Peyer's patch (tissue), 4 donors: ENCODE data around the gene AGO3. TPM values are rescaled to one million over a fixed set of nuclear protein-coding genes. Genes with fewer than 3 reads are reported as not detected.

Source experiments
- DNase-seq, 3 donors: peaks; one replicate each; pipeline ENCODE4 v3.0.0-alpha.2; 2017 to 2019
- H3K27ac ChIP-seq, 4 donors: fragments of 200-600 bp; sonication (generic); one replicate each; pipeline ENCODE4 v1.5.1; 2016 to 2019
- H3K27me3 ChIP-seq, 2 donors: fragments of 200-600 bp; sonication (generic); one replicate each; pipeline ENCODE4 v1.5.1; 2019
- H3K36me3 ChIP-seq, 3 donors: fragments of 200-600 bp; sonication (generic); one replicate each; pipeline ENCODE4 v1.5.1; 2016 to 2019
- H3K4me1 ChIP-seq, 4 donors: fragments of 200-600 bp; sonication (generic); one replicate each; pipeline ENCODE4 v1.5.1; 2016 to 2019
- H3K4me3 ChIP-seq, 4 donors: fragments of 200-600 bp; sonication (generic); 1 replicate in 3 of 4; 2 replicates in 1 of 4; pipeline ENCODE4 v1.5.1; 2016 to 2019; ENCODE audit warnings: mild to moderate bottlenecking in 1 of 4
- H3K9me3 ChIP-seq, 4 donors: fragments of 200-600 bp; sonication (generic); one replicate each; pipeline ENCODE4 v1.5.1; 2016 to 2019; ENCODE audit warnings: mild to moderate bottlenecking in 1 of 4
- POLR2A ChIP-seq, 2 donors: fragments of 450-650 bp; IDR thresholded peaks; one replicate each; pipeline ENCODE4 v1.5.1; 2017; ENCODE audit warnings: antibody characterized with exemption in 2 of 2, mild to moderate bottlenecking in 2 of 2, moderate library complexity in 2 of 2
- total RNA-seq, 4 donors: library from RNA; depleted of rRNA; stranded (reverse); fragments of >200 nt; gene quantifications; one replicate each; pipeline ENCODE4 v1.1.0, GENCODE V29; 2016
- TF ChIP-seq, protein P1 (sequence below), 6 experiments: fragments of 450-650 bp in 4 of 6; fragments of 200-600 bp in 2 of 6; sonication (generic) in 1 of 6; IDR thresholded peaks; one replicate each; pipeline ENCODE4 v1.5.1; 2017 to 2019; ENCODE audit warnings: antibody characterized with exemption in 6 of 6, mild to moderate bottlenecking in 3 of 6, moderate library complexity in 1 of 6

AGO3 gene
- total RNA-seq, 4 donors from 2014 or later: 12.1 to 33.0 (median 18.6) TPM

DNA sequence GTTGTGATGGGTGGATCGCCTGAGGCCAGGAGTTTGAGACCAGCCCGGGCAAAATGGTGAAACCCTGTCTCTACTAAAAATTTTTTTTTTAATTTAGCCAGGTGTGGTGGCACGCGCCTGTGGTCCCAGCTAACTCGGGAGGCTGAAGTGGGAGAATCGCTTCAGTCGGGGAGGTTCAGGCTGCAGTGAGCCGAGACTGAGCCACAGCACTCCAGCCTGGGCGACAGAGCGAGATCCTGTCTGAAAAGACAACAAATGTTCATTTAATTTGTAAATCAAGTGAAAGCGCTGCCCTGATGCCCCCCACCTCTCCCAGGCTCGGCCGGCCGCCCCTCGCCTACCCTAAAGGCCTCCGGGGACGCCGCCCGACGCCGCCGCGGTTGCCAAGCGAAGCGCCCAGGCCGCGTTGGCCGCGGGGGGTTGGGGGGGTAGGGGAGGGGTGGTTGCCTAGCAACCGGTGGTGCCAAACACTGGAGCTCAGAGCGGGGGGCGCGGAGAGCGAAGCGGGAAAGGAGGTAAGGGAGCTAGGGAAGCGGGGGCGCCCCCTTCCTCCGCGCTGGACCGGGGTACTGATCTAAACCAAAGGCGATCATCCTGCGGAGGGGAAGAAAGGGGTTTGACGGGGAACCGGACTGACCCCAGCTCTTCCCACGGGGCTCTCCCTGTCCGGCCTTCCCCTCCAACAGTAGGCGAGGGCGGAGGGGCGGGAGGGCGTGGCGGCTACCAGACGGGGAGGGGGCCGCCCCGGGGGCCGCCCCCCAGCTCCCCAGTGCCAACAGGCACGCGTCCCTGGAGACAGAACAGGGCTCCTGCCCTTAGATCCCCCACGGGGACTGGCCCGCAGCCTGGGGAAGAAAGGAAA, 153.0 kb downstream of the AGO3 start, which contains the start of gene TEKT2:
Gene TEKT2 (plus strand): TSS at position 460 of the 862 bp plus-strand sequence. CDS start 828 bp downstream, outside the sequence.
- Histone ChIP-seq H3K27ac (no peak within 1 kb of the TSS), H3K4me1 (peaks cover 0 to 16% (median 9%) of the 10 kb centered on the region in 4 donors), H3K9me3 (no peaks in the 10 kb centered on the region), H3K36me3 (no peaks in the 10 kb centered on the region), H3K27me3 (no peaks in the 10 kb centered on the region), H3K4me3 (peak within 1 kb of the TSS; percentile 14 to 47 (median 37))
- peak in 2 of 3 donors; percentile 15 to 51 for DNase-seq
- no peak for TF ChIP-seq POLR2A (IDR thresholded peaks at IDR 0.05)
- TF ChIP-seq, protein P1, sequence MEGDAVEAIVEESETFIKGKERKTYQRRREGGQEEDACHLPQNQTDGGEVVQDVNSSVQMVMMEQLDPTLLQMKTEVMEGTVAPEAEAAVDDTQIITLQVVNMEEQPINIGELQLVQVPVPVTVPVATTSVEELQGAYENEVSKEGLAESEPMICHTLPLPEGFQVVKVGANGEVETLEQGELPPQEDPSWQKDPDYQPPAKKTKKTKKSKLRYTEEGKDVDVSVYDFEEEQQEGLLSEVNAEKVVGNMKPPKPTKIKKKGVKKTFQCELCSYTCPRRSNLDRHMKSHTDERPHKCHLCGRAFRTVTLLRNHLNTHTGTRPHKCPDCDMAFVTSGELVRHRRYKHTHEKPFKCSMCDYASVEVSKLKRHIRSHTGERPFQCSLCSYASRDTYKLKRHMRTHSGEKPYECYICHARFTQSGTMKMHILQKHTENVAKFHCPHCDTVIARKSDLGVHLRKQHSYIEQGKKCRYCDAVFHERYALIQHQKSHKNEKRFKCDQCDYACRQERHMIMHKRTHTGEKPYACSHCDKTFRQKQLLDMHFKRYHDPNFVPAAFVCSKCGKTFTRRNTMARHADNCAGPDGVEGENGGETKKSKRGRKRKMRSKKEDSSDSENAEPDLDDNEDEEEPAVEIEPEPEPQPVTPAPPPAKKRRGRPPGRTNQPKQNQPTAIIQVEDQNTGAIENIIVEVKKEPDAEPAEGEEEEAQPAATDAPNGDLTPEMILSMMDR (IDR thresholded peaks at IDR 0.05): no peak

DNA sequence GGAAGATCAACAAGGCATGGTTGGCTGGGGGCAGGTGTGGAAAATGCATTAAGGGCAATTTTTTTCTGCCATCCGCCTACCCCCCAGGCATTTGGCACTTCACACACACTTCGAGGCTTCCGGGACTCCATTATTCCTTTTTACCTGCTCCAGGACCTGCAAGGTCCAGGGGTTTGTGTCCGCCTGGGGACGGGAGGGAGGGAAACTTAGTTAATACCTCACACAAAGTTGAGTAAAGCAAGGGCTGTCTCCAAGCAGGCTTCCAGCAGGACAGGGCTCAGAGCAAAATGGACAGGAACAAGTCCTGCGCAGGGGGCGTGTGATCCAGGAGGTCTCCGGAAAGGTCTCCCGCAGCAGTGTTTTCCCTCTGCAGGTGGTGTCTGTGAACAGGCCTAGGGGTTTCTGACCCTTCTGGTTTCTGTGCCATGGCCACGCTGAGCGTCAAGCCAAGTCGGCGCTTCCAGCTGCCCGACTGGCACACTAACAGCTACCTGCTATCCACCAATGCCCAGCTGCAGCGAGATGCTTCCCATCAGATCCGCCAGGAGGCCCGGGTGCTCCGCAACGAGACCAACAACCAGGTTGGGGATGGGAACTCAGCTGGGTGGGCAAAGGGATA, 153.7 kb downstream of the AGO3 start:
- H3K4me3 ChIP-seq: peak overlapping the region in 3 of 4 donors; percentile 14 to 47 (median 47)
- TF ChIP-seq, protein P1 (IDR thresholded peaks at IDR 0.05): no peak
- no peak for TF ChIP-seq POLR2A (IDR thresholded peaks at IDR 0.05)
- H3K27ac ChIP-seq: no peak overlapping the region
- no peaks in the 10 kb centered on the region for H3K27me3 ChIP-seq
- no peaks in the 10 kb centered on the region for H3K36me3 ChIP-seq
- H3K4me1 ChIP-seq: peaks cover 0 to 20% (median 12%) of the 10 kb centered on the region in 4 donors
- H3K9me3 ChIP-seq: no peaks in the 10 kb centered on the region
- DNase-seq: peak in 1 of 3 donors; percentile 9

DNA sequence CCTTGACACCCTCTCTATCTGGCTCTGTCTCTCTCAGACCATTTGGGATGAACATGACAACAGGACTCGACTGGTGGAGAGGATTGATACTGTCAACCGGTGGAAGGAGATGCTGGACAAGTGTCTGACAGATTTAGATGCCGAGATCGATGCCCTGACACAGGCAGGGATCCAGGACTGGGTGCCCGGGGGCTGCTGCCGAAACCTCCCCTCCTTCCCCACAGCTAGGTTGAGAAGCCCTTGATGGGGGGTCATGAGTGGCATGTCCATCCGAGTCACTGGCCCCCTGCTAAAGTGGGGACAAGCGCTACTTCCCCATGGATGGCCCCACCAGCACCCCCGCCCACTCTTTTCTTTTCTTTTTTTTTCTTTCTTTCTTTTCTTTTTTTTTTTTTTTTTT, 154.2 kb downstream of the AGO3 start:
- H3K27ac ChIP-seq: no peak overlapping the region
- no peak overlapping the region for H3K4me3 ChIP-seq

DNA sequence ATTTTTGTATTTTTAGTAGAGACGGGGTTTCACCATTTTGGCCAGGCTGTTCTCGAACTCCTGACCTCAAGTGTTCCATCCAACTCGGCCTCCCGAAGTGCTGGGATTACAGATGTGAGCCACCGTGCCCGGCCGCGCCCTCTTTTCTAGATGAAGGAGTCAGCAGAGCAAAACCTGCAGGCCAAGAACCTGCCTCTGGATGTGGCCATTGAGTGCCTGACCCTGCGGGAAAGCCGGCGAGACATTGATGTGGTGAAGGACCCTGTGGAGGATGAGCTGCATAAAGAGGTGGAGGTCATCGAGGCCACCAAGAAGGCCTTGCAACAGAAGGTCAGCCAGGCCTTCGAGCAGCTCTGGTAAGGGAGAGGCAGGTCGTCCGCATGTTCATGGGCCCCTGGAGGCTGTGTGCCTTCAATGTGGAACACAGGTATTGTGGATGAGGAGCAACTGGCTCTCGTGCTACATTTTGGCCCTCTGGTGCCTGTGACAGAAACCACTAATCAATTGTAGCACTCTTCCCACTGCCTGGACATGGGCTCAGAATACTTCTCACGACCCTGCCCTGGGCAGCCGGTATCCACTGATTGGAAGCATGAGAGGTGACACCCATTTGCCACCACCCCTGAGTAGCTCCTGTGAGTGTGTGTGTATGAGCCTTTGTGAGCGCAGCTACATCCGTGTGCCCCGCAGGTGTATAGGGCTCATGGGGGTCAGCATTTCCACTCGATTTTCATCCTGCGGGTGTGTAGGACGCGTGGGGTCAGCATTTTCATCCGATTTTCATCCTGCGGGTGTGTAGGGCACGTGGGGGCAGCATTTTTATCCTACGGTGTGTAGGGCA, 155.0 kb downstream of the AGO3 start:
- no peak for TF ChIP-seq POLR2A (IDR thresholded peaks at IDR 0.05)
- TF ChIP-seq, protein P1 (IDR thresholded peaks at IDR 0.05): no peak
- Histone ChIP-seq H3K27ac (no peak overlapping the region), H3K9me3 (no peaks in the 10 kb centered on the region), H3K4me1 (peaks cover 0 to 33% (median 14%) of the 10 kb centered on the region in 4 donors), H3K4me3 (no peak overlapping the region), H3K27me3 (no peaks in the 10 kb centered on the region), H3K36me3 (peaks cover 0 to 4% (median 0%) of the 10 kb centered on the region in 3 donors)
- peak in 2 of 3 donors; percentile 13 to 43 for DNase-seq

More for the DNA sequence above, 154.2 kb downstream of the AGO3 start:
- no peak for TF ChIP-seq POLR2A (IDR thresholded peaks at IDR 0.05)
- TF ChIP-seq, protein P1 (IDR thresholded peaks at IDR 0.05): no peak
- Histone ChIP-seq H3K4me1 (peaks cover 0 to 25% (median 14%) of the 10 kb centered on the region in 4 donors), H3K27me3 (no peaks in the 10 kb centered on the region), H3K9me3 (no peaks in the 10 kb centered on the region), H3K36me3 (no peaks in the 10 kb centered on the region)
- peak in 1 of 3 donors; percentile 8 for DNase-seq
